Fibroblast of pulmonary artery (primary cell): ENCODE results near the gene ZNF254.
A peak's percentile ranks its signal among the peaks of the same experiment; 100 is the strongest.
"Not testable (repeated sequence)": the region's sequence is repeated elsewhere in the genome, so short reads cannot be mapped to it uniquely, and the experiment has no call there.

Experiments
- DNase-seq: peaks from one replicate; pipeline ENCODE4 v3.0.0-alpha.2; 2010; ENCODE audit warnings: low read depth
- H3K4me3 ChIP-seq: replicated peaks from 2 replicates; pipeline ENCODE4 v1.5.1; 2011; ENCODE audit warnings: low read depth, mild to moderate bottlenecking, control low read depth, low read length, moderate library complexity
- TF ChIP-seq, protein P1 (sequence below): IDR thresholded peaks from 2 replicates; pipeline ENCODE4 v1.5.1; 2011; ENCODE audit warnings: mild to moderate bottlenecking, control low read depth, low read length, inconsistent platforms; ENCODE audit errors: missing control alignments

The ZNF254 gene

DNA sequence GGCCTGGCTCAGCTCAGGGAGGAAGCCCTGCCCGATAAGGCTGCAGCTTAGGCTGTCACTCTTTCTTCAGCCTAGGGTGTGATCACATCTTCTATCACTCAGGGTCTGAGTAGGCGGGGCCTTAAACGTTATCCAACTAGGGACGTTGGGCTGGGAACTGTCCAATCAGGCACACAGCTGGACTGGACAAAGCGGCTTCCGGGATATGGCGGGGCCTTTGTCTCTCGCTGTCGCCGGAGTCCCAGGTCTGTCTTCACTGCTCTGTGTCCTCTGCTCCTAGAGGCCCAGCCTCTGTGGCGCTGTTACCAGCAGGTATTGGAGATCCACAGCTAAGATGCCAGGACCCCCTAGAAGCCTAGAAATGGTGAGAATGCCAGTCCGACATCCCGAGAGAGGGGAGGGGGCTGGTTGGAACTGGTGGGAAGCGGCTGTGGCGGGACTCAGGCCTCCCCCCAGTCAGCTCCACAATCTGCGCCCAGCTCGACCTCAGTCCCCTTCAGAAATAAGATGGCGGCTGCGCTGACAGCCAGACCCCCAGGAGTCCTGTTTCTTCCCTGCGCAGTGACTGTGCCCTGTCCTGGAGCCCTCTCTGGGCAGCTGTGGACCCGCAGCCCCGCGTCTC, at the start of gene ZNF254:
TSS of gene ZNF254 (plus strand) at position 214 of the 622 bp plus-strand sequence. CDS start at position 335, 121 bp downstream.
- peak; percentile 95 for DNase-seq

DNA sequence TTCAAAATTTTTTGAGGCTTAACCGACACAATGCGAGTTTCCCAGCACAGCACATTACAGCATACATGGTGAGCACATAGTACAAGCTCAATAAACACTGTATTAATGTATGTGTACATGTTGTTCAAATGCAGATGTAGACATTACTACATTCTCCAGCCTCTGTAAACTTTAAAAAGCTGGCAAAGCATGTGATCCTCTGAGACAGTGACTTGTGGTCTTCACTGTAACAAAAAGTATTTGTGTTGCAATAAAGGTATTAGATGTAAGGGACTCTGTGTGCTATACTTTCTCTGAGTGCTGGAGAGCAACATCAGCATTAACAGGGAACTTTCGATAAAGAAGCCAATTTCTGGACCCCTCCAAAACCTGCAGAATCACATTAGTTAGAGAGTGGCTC, 46.4 kb upstream of the ZNF254 start:
- DNase-seq: no peak
- no peak overlapping the region for H3K4me3 ChIP-seq
- TF ChIP-seq, protein P1, sequence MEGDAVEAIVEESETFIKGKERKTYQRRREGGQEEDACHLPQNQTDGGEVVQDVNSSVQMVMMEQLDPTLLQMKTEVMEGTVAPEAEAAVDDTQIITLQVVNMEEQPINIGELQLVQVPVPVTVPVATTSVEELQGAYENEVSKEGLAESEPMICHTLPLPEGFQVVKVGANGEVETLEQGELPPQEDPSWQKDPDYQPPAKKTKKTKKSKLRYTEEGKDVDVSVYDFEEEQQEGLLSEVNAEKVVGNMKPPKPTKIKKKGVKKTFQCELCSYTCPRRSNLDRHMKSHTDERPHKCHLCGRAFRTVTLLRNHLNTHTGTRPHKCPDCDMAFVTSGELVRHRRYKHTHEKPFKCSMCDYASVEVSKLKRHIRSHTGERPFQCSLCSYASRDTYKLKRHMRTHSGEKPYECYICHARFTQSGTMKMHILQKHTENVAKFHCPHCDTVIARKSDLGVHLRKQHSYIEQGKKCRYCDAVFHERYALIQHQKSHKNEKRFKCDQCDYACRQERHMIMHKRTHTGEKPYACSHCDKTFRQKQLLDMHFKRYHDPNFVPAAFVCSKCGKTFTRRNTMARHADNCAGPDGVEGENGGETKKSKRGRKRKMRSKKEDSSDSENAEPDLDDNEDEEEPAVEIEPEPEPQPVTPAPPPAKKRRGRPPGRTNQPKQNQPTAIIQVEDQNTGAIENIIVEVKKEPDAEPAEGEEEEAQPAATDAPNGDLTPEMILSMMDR: no peak

More for the DNA sequence above, at the start of gene ZNF254:
- peak within 1 kb of the TSS; percentile 96 for H3K4me3 ChIP-seq
- TF ChIP-seq, protein P1: no peak

DNA sequence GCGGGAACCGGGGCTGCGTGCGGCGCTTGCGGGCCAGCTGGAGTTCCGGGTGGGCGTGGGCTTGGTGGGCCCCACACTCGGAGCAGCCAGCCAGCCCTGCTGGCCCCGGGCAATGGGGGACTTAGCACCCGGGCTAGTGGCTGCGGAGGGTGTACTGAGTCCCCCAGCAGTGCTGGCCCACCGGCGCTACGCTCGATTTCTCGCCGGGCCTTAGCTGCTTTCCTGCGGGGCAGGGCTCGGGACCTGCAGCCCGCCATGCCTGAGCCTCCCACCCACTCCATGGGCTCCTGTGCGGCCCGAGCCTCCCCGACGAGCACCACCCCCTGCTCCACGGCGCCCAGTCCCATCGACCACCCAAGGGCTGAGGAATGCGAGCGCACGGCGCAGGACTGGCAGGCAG, 45.7 kb upstream of the ZNF254 start:
- not testable (repeated sequence) for DNase-seq, H3K4me3 ChIP-seq

DNA sequence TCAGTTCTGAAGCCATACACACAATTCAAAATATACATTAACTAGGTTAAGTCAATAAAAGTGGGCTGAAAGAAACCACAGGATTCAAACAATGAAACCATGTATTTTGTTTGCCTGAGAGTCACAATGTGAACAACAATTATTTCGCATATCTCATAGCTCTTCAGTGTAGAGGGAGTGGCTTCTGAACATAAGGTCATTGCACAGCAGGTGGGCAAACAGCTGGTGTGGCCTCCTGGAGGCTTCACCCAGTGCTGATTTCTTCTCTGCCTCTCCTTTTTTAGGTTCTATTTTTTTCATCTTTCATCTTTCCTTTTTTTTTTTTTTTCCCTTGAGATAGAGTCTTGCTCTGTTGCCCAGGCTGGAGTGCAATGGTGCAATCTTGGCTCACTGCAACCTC, 40.4 kb upstream of the ZNF254 start:
- TF ChIP-seq, protein P1: no peak
- no peak overlapping the region for H3K4me3 ChIP-seq
- DNase-seq: no peak

DNA sequence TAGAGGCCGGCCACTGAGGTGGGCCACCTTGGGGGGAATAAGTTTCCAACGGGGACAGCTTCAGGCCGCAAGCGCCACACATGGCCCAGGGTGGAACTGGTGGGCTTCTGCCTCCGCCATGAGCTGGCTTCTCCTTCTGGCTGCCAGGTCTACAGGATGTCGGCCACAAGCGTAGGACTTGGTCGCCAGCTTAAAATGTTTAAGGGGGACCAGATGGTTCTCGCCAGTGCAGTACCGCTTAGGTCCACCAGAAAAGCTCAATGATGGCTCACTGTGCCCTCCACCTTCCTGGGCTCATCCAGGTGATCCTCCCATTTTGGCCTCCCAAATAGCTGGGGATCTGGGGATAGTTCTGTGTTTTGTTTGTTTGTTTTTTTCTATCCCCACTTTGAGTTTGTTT, 38.7 kb upstream of the ZNF254 start:
- TF ChIP-seq, protein P1: no peak
- no peak for DNase-seq
- H3K4me3 ChIP-seq: no peak overlapping the region

DNA sequence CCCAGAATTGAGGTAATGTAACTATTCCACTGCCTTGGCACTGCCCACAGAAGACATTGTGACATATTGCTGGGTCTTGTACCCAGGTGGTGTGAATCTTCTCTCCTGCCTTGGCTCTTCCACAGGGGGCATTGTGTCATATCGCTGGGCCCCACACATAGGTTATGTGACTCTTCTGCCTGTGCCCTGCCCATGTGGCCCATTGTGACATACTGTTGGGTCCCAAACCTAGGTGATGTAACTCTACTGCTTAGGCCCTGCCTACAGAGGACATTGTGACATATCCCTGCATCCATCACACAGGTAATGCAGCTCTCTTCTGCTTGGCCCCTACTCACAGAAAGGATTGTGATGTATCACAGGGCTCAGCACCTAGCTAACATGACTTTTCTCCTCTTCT, 37.5 kb upstream of the ZNF254 start:
- DNase-seq: no peak
- TF ChIP-seq, protein P1: no peak
- H3K4me3 ChIP-seq: no peak overlapping the region

DNA sequence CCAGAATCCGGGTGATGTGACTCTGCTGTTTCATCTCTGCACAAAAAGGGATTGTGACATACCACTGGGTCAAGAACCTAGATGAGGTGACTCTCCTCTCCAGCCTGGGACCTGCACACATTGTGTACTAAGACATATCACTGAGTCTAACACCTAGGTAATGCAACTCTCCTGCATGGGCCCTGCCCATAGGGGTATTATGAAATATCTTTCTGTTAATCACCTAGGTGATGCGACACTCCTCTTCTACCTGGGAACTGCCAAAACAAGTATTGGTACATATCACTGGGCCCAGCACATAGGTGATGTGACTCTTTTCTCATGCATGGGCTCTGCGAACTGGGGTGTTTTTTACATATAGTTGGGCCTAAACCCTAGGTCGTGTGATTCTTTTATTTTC, 35.5 kb upstream of the ZNF254 start:
- TF ChIP-seq, protein P1: no peak
- DNase-seq: no peak
- no peak overlapping the region for H3K4me3 ChIP-seq
